ENCODE data around the gene HRC.

The HRC gene

GRCh38 chr19:49136771-49137171 is 18.4 kb downstream of the HRC start:
- H3K4me3 ChIP-seq (ENCODE audit: low read depth, low read length), result no peak overlapping the region
- TF ChIP-seq POLR2A (IDR thresholded peaks at IDR 0.05; ENCODE audit: extremely low read depth, insufficient read length), result no peak
- TF ChIP-seq MAX (IDR thresholded peaks at IDR 0.05; ENCODE audit: low read depth, low read length), result no peak
- no peak for TF ChIP-seq MYC (IDR thresholded peaks at IDR 0.05; ENCODE audit: low read depth, low read length)
- no peak for TF ChIP-seq CTCF (IDR thresholded peaks at IDR 0.05; ENCODE audit: low read depth, low read length)
- DNase-seq (ENCODE audit: low read depth), result no peak

- no peak for DNase-seq (ENCODE audit: low read depth)
- H3K4me3 ChIP-seq (ENCODE audit: low read depth, low read length), result no peak overlapping the region
- TF ChIP-seq MYC (IDR thresholded peaks at IDR 0.05; ENCODE audit: low read depth, low read length), result no peak
- no peak for TF ChIP-seq MAX (IDR thresholded peaks at IDR 0.05; ENCODE audit: low read depth, low read length)
- TF ChIP-seq CTCF (IDR thresholded peaks at IDR 0.05; ENCODE audit: low read depth, low read length), result no peak
- no peak for TF ChIP-seq POLR2A (IDR thresholded peaks at IDR 0.05; ENCODE audit: extremely low read depth, insufficient read length)
These were observed 19.5 kb downstream of the HRC start for GRCh38 chr19:49135686-49136085.

GRCh38 chr19:49133621-49134454 is 21.4 kb downstream of the HRC start:
- H3K4me3 ChIP-seq (ENCODE audit: low read depth, low read length), result no peak overlapping the region
- no peak for DNase-seq (ENCODE audit: low read depth)
- no peak for TF ChIP-seq MYC (IDR thresholded peaks at IDR 0.05; ENCODE audit: low read depth, low read length)
- no peak for TF ChIP-seq CTCF (IDR thresholded peaks at IDR 0.05; ENCODE audit: low read depth, low read length)
- TF ChIP-seq MAX (IDR thresholded peaks at IDR 0.05; ENCODE audit: low read depth, low read length), result no peak
- TF ChIP-seq POLR2A (IDR thresholded peaks at IDR 0.05; ENCODE audit: extremely low read depth, insufficient read length), result no peak

- TF ChIP-seq CTCF (IDR thresholded peaks at IDR 0.05; ENCODE audit: low read depth, low read length) (no peak), MAX (IDR thresholded peaks at IDR 0.05; ENCODE audit: low read depth, low read length) (no peak), MYC (IDR thresholded peaks at IDR 0.05; ENCODE audit: low read depth, low read length) (no peak), POLR2A (IDR thresholded peaks at IDR 0.05; ENCODE audit: extremely low read depth, insufficient read length) (no peak)
- H3K4me3 ChIP-seq (ENCODE audit: low read depth, low read length), result no peak overlapping the region
- DNase-seq (ENCODE audit: low read depth), result no peak
These were observed 22.1 kb downstream of the HRC start for GRCh38 chr19:49132974-49133609.

- H3K4me3 ChIP-seq (ENCODE audit: low read depth, low read length), result no peak overlapping the region
- no peak for TF ChIP-seq MYC (IDR thresholded peaks at IDR 0.05; ENCODE audit: low read depth, low read length)
- TF ChIP-seq POLR2A (IDR thresholded peaks at IDR 0.05; ENCODE audit: extremely low read depth, insufficient read length), result no peak
- TF ChIP-seq CTCF (IDR thresholded peaks at IDR 0.05; ENCODE audit: low read depth, low read length), result no peak
- TF ChIP-seq MAX (IDR thresholded peaks at IDR 0.05; ENCODE audit: low read depth, low read length), result no peak
- no peak for DNase-seq (ENCODE audit: low read depth)
These were observed 24.9 kb downstream of the HRC start for GRCh38 chr19:49130325-49130724.
